Stimulated activated naive CD4-positive, alpha-beta T cell (primary cell): Measurements from ENCODE around the gene TMEM127.

Experiments
- DNase-seq, 6 experiments: peaks; one replicate each; lab custom pipeline; 2025; lab: John Stamatoyannopoulos, UW

The TMEM127 gene

DNA sequence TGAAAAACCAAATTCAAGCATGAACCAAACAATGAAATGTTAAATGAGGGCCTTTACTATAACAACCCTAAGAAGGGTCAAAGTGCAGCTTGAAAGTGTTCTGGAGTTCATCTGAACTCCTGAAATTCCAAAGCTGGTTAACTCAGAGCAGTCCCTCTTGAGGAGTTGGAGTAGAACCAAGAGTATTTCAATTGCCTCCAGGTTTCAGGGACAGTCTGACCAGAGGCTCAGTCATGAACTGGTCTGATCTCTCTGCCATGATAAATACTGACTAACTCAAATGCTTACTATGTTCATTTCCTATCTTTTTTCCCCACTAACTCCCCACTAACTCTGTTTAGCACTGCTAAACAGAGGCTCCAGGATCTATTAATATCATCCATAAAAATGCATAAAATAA, 59.9 kb downstream of the TMEM127 start:
- DNase-seq: no peak

DNA sequence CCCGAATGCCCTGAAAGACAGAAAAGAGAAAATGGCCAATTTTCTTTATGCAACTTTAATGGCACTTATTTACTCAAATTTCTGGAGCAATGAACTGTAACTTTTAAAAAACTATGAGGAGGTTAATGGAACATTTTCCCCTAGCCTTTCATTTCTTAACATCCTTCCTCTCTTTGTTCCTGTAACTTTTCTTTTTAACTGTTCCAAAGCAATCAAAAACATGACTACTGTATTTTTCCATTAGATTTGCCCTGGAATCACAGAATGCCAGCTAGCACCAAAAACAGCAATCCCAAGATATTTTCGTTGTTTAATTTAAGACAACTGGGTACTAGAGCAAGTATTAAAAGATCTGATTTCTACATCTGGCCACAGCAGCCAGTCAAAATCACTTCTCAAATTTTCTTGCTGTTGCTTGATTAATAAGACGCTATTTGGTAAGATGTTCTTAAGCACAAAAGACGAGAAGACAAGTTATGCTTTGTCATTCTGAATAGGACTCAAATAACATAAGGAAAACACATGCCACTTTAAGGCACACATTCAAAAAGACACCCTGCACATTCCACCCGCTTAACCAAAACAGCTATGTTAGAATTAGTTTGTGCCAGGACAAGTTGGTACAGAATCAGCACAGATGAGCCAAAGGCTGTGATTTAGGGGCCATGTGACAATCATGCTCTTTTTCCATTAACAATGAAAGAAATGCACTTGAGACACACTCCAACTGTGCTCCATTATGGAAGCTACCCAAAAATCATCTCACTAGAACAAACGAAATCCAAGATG, 60.8 kb downstream of the TMEM127 start:
- no peak for DNase-seq

DNA sequence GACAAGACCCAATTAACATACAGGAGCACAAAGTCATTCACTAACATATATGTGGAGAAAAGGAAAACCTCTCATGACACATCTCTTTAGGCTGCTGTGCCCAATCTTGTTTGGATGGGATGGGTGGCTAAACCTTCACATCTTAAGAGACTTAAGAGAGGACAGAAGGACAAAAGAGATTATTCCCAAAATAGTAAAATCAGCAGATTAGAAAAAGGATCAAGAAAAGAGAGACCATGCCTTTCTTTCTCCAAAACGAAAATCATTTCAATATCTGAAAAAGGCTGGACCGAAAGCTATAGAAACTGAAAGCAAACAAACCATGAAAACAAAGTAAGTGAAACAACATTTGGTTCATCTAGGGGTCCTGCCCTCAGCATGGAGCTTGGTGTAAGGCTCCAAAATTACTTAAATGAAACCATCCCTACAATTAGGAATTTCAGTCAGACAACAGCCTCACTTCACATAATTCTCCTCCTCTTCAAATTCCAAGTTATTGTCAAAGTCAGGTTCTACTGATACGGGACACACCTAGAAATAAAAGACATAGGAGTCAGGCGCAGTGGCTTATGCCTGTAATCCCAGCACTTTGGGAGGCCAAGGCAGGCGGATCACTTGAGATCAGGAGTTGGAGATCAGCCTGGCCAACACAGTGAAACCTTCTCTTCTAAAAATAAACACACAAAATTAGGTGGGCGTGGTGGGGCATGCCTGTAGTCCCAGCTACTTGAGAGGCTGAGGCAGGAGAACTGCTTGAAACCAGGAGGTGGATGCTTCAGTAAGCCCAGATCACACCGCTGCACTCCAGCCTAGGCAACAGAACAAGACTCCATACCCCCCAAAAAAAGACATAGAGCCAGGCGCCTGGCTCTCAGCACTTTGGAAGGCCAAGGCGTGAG, 62.4 kb downstream of the TMEM127 start:
- DNase-seq: no peak

DNA sequence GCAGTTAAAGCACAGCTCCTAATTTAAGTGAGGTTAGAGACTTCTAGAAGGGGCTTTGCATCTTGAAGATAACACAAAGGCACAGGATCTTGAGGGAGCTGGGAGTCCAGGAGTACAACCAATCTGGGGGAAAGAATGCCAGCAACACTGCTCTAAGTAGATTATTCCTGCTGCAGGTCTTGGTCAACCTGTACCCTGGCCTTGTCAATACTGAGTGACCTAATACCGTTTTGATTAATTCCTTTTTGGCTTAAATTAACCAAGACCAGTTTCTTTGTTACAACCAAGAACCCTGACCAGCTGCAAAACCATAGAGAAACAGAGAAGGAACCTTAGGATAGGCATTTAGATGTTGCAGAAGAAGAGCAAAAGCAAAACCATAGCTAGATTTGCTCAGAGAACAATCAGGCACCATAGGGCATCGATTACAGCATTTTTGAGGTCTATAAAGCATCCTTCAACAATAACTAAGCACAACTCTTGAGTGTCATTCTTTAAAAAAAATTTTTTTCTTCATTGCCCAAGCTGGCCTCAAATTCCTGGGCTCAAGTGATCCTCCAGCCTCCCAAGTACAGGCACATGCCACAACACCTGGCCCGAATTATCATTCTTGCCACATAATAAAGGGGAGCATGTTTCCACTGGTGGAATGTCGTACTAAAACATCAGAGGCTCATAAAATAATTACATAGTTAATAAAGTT, 63.5 kb downstream of the TMEM127 start:
- no peak for DNase-seq

DNA sequence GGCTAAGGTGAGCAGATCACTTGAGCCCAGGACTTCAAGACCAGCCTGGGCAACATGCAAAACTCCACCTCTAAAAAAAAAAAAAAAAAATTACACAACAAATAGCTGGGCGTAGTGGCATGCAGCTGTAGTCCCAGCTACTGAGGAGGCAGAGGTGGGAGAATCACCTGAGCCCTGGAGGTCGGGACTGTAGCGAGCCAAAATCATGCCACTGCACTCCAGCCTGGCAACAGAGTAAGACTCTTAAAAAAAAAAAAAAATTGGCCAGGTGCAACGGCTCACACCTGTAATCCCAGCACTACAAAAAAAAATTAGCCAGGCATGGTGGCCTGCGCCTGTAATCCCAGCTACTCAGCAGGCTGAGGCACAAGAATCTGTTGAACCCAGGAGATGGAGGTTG, 64.5 kb downstream of the TMEM127 start:
- no peak for DNase-seq

DNA sequence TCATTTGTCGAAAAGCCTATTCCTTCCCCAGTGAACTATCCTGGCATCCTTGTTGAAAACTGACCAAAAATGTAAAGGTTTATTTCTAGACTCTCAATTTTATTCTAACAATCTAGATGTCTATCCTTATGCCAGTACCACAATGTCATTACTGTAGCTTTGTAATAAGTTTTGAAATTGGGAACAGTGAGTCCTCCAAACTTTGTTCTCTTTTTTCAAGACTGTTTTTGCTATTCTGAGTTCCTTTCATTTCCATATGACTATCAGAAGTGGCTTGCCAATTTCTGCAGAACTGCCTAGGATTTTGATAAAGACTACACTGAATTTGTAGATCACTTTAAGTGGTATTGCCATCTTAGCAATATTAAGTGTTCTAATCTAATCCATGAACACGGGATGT, 66.9 kb downstream of the TMEM127 start:
- no peak for DNase-seq
